ENCODE results near the gene STX1A. TPM values are rescaled to one million over a fixed set of nuclear protein-coding genes. Genes with fewer than 3 reads are reported as not detected.

The STX1A gene
- total and polyA plus RNA-seq, 2 experiments from 2014 or later = 10.9 to 12.0 TPM

GRCh38 chr7:73671322-73671661, 48.2 kb downstream of the STX1A start:
- peaks cover 6% of the 10 kb centered on the region; the same call in 1 of the 2 replicates for H3F3A ChIP-seq (ENCODE audit: insufficient read depth)
- H3K79me2 ChIP-seq (ENCODE audit: insufficient read depth) = no peaks in the 10 kb centered on the region
- H3K27me3 ChIP-seq (replicated peaks; ENCODE audit: insufficient read depth) = no peaks in the 10 kb centered on the region
- DNase-seq = no peak
- no peak overlapping the region for H3K27ac ChIP-seq
- H3K9ac ChIP-seq = no peak overlapping the region
- no peak overlapping the region for H3K4me3 ChIP-seq
- H2AFZ ChIP-seq = no peak overlapping the region
- H3K4me1 ChIP-seq (ENCODE audit: insufficient read depth) = no peaks in the 10 kb centered on the region
- no peak overlapping the region for H3K4me2 ChIP-seq (ENCODE audit: unreplicated experiment)
- H3K36me3 ChIP-seq (ENCODE audit: low read depth) = no peaks in the 10 kb centered on the region
- WGBS, 2 experiments (ENCODE audit: low coverage in 1 of 2, low lambda C conversion rate in 2 of 2, missing lambda C conversion rate in 2 of 2) = 47 to 100% methylated on average over 1 to 12 of the region's 12 CpGs
- H4K20me1 ChIP-seq (ENCODE audit: insufficient read depth) = no peaks in the 10 kb centered on the region
- in situ Hi-C loops (cut with MboI) = no loop called here
- TF ChIP-seq EZH2 (IDR thresholded peaks at IDR 0.05; ENCODE audit: insufficient read depth, poor library complexity, severe bottlenecking) (no peak), EZH2phosphoT487 (IDR thresholded peaks at IDR 0.05; ENCODE audit: insufficient read depth, low read depth) (no peak)
- H3K9me3 ChIP-seq (ENCODE audit: low read depth) = no peaks in the 10 kb centered on the region
- H3K9me2 ChIP-seq (ENCODE audit: insufficient read depth) = no peaks in the 10 kb centered on the region

GRCh38 chr7:73669858-73670385, 49.5 kb downstream of the STX1A start:
- Histone ChIP-seq H3K9me3 (ENCODE audit: low read depth) (no peaks in the 10 kb centered on the region), H2AFZ (no peak overlapping the region), H3F3A (ENCODE audit: insufficient read depth) (no peaks in the 10 kb centered on the region), H3K9ac (no peak overlapping the region), H3K4me3 (no peak overlapping the region), H3K79me2 (ENCODE audit: insufficient read depth) (no peaks in the 10 kb centered on the region), H3K9me2 (ENCODE audit: insufficient read depth) (no peaks in the 10 kb centered on the region), H3K27ac (no peak overlapping the region), H3K4me1 (ENCODE audit: insufficient read depth) (no peaks in the 10 kb centered on the region), H4K20me1 (ENCODE audit: insufficient read depth) (no peaks in the 10 kb centered on the region), H3K27me3 (replicated peaks; ENCODE audit: insufficient read depth) (no peaks in the 10 kb centered on the region), H3K4me2 (ENCODE audit: unreplicated experiment) (no peak overlapping the region), H3K36me3 (ENCODE audit: low read depth) (no peaks in the 10 kb centered on the region)
- in situ Hi-C loops (cut with MboI) = no loop called here
- WGBS, 2 experiments (ENCODE audit: low coverage in 1 of 2, low lambda C conversion rate in 2 of 2, missing lambda C conversion rate in 2 of 2) = 72 to 78% methylated on average over 11 to 12 of the region's 12 CpGs
- DNase-seq = no peak
- TF ChIP-seq EZH2phosphoT487 (IDR thresholded peaks at IDR 0.05; ENCODE audit: insufficient read depth, low read depth) (no peak), EZH2 (IDR thresholded peaks at IDR 0.05; ENCODE audit: insufficient read depth, poor library complexity, severe bottlenecking) (no peak)

GRCh38 chr7:73669288-73669701, 50.2 kb downstream of the STX1A start:
- H2AFZ ChIP-seq = no peak overlapping the region
- H3K27ac ChIP-seq = no peak overlapping the region
- no peaks in the 10 kb centered on the region for H3K9me2 ChIP-seq (ENCODE audit: insufficient read depth)
- H3K36me3 ChIP-seq (ENCODE audit: low read depth) = no peaks in the 10 kb centered on the region
- H3K4me2 ChIP-seq (ENCODE audit: unreplicated experiment) = peak overlapping the region; percentile 86
- H4K20me1 ChIP-seq (ENCODE audit: insufficient read depth) = no peaks in the 10 kb centered on the region
- no peaks in the 10 kb centered on the region; the same call in 1 of the 2 replicates for H3K27me3 ChIP-seq (replicated peaks; ENCODE audit: insufficient read depth)
- 86 to 88% methylated on average over 15 to 19 of the region's 19 CpGs for WGBS, 2 experiments (ENCODE audit: low coverage in 1 of 2, low lambda C conversion rate in 2 of 2, missing lambda C conversion rate in 2 of 2)
- no peaks in the 10 kb centered on the region for H3K4me1 ChIP-seq (ENCODE audit: insufficient read depth)
- no peaks in the 10 kb centered on the region for H3F3A ChIP-seq (ENCODE audit: insufficient read depth)
- no peaks in the 10 kb centered on the region for H3K79me2 ChIP-seq (ENCODE audit: insufficient read depth)
- DNase-seq = no peak
- in situ Hi-C loops (cut with MboI) = no loop called here
- H3K9ac ChIP-seq = no peak overlapping the region
- TF ChIP-seq EZH2phosphoT487 (IDR thresholded peaks at IDR 0.05; ENCODE audit: insufficient read depth, low read depth) (no peak), EZH2 (IDR thresholded peaks at IDR 0.05; ENCODE audit: insufficient read depth, poor library complexity, severe bottlenecking) (no peak)
- H3K4me3 ChIP-seq = no peak overlapping the region
- no peaks in the 10 kb centered on the region for H3K9me3 ChIP-seq (ENCODE audit: low read depth)

- in situ Hi-C loops (cut with MboI) = no loop called here
- no peaks in the 10 kb centered on the region for H3F3A ChIP-seq (ENCODE audit: insufficient read depth)
- H4K20me1 ChIP-seq (ENCODE audit: insufficient read depth) = no peaks in the 10 kb centered on the region
- H3K27me3 ChIP-seq (replicated peaks; ENCODE audit: insufficient read depth) = no peaks in the 10 kb centered on the region; the same call in 1 of the 2 replicates
- DNase-seq = no peak
- no peaks in the 10 kb centered on the region for H3K79me2 ChIP-seq (ENCODE audit: insufficient read depth)
- H3K9ac ChIP-seq = peak overlapping the region; percentile 75
- WGBS, 2 experiments (ENCODE audit: low coverage in 1 of 2, low lambda C conversion rate in 2 of 2, missing lambda C conversion rate in 2 of 2) = 45 to 67% methylated on average over 3 to 5 of the region's 5 CpGs
- H2AFZ ChIP-seq = peak overlapping the region; percentile 67
- no peaks in the 10 kb centered on the region for H3K9me2 ChIP-seq (ENCODE audit: insufficient read depth)
- peak overlapping the region; percentile 86 for H3K4me2 ChIP-seq (ENCODE audit: unreplicated experiment)
- TF ChIP-seq EZH2 (IDR thresholded peaks at IDR 0.05; ENCODE audit: insufficient read depth, poor library complexity, severe bottlenecking) (no peak), EZH2phosphoT487 (IDR thresholded peaks at IDR 0.05; ENCODE audit: insufficient read depth, low read depth) (no peak)
- no peaks in the 10 kb centered on the region for H3K9me3 ChIP-seq (ENCODE audit: low read depth)
- no peaks in the 10 kb centered on the region for H3K36me3 ChIP-seq (ENCODE audit: low read depth)
- no peak overlapping the region for H3K27ac ChIP-seq
- H3K4me1 ChIP-seq (ENCODE audit: insufficient read depth) = no peaks in the 10 kb centered on the region
- H3K4me3 ChIP-seq = peak overlapping the region; percentile 76
These were observed 50.6 kb downstream of the STX1A start for GRCh38 chr7:73668886-73669230.
